Stimulated activated CD4-positive, alpha-beta T cell treated with anti-CD3 and anti-CD28 coated beads, Interleukin-1b, Interleukin-23, amount 100 ng/mL, for 1 hour (primary cell): ENCODE measurements around the gene CREB1.

ENCODE experiments used
- DNase-seq, 2 donors: peaks; one replicate each; pipeline ENCODE4 v3.0.0-alpha.2; 2020; ENCODE audit warnings: low read depth in 2 of 2

Gene CREB1

GRCh38 chr2:207543272-207543671 is 13.5 kb downstream of the CREB1 start:
- DNase-seq = no peak

GRCh38 chr2:207546822-207547221 is 17.1 kb downstream of the CREB1 start:
- DNase-seq = no peak

GRCh38 chr2:207549145-207549544 is 19.4 kb downstream of the CREB1 start:
- no peak for DNase-seq

- no peak for DNase-seq
These were observed 28.3 kb downstream of the CREB1 start for GRCh38 chr2:207558079-207558491.

GRCh38 chr2:207561386-207562080 is 31.8 kb downstream of the CREB1 start:
- no peak for DNase-seq

- DNase-seq = no peak
These were observed 36.2 kb downstream of the CREB1 start for GRCh38 chr2:207565736-207566500.

GRCh38 chr2:207567671-207568070 is 37.9 kb downstream of the CREB1 start:
- no peak for DNase-seq

GRCh38 chr2:207571370-207571769 is 41.6 kb downstream of the CREB1 start:
- no peak for DNase-seq

GRCh38 chr2:207584952-207585351 is 55.2 kb downstream of the CREB1 start:
- DNase-seq = no peak

GRCh38 chr2:207587305-207587704 is 57.5 kb downstream of the CREB1 start:
- DNase-seq = no peak

GRCh38 chr2:207589143-207589542 is 59.4 kb downstream of the CREB1 start:
- DNase-seq = no peak

GRCh38 chr2:207593277-207593676 is 63.5 kb downstream of the CREB1 start:
- no peak for DNase-seq

GRCh38 chr2:207594264-207594663 is 64.5 kb downstream of the CREB1 start:
- DNase-seq = no peak

- DNase-seq = no peak
These were observed 65.0 kb downstream of the CREB1 start for GRCh38 chr2:207594731-207595130.

GRCh38 chr2:207599636-207600035 is 69.9 kb downstream of the CREB1 start:
- no peak for DNase-seq

- no peak for DNase-seq
These were observed 70.5 kb downstream of the CREB1 start for GRCh38 chr2:207600231-207600630.

- no peak for DNase-seq
These were observed 72.0 kb downstream of the CREB1 start for GRCh38 chr2:207601774-207602173.

GRCh38 chr2:207603486-207603885 is 73.7 kb downstream of the CREB1 start:
- no peak for DNase-seq

- DNase-seq = no peak
These were observed 76.6 kb downstream of the CREB1 start for GRCh38 chr2:207606399-207606798.

GRCh38 chr2:207606829-207607228 is 77.1 kb downstream of the CREB1 start:
- no peak for DNase-seq

GRCh38 chr2:207612714-207613113 is 83.0 kb downstream of the CREB1 start:
- DNase-seq = no peak

- DNase-seq = no peak
These were observed 85.1 kb downstream of the CREB1 start for GRCh38 chr2:207614824-207615223.

GRCh38 chr2:207616185-207616584 is 86.4 kb downstream of the CREB1 start:
- DNase-seq = no peak
